Liver (tissue), 9 donors: ENCODE measurements around the gene TOMM22. TPM values are rescaled to one million over a fixed set of nuclear protein-coding genes. Genes with fewer than 3 reads are reported as not detected.

Source experiments
- DNase-seq: peaks from one replicate; pipeline ENCODE4 v3.0.0-alpha.2; 2017; ENCODE audit warnings: low spot score
- H3K27ac ChIP-seq, 2 donors: one replicate each; pipeline ENCODE4 v1.7.0; 2013; ENCODE audit warnings: inconsistent platforms in 2 of 2, low read length in 2 of 2, control low read depth in 1 of 2, low read depth in 1 of 2, mild to moderate bottlenecking in 1 of 2
- H3K27me3 ChIP-seq, 4 donors: one replicate each; pipeline versions ENCODE4 v1.6.1 to v1.7.0; 2013; ENCODE audit warnings: low read length in 3 of 4, inconsistent platforms in 1 of 4, mild to moderate bottlenecking in 1 of 4, moderate library complexity in 1 of 4; ENCODE audit not compliant: control insufficient read depth in 4 of 4, insufficient read depth in 4 of 4
- H3K36me3 ChIP-seq, 4 donors: one replicate each; pipeline versions ENCODE4 v1.6.1 to v1.7.0; 2013; ENCODE audit warnings: low read length in 3 of 4, mild to moderate bottlenecking in 3 of 4, low read depth in 1 of 4, moderate library complexity in 1 of 4; ENCODE audit not compliant: control insufficient read depth in 4 of 4, insufficient read depth in 3 of 4
- H3K4me1 ChIP-seq, 4 donors: one replicate each; pipeline versions ENCODE4 v1.6.1 to v1.7.0; 2013; ENCODE audit warnings: low read length in 3 of 4, mild to moderate bottlenecking in 3 of 4, moderate library complexity in 1 of 4; ENCODE audit not compliant: control insufficient read depth in 4 of 4, insufficient read depth in 4 of 4
- H3K4me3 ChIP-seq, 3 donors: one replicate each; pipeline versions ENCODE4 v1.6.1 to v1.7.0; 2013; ENCODE audit warnings: low read length in 3 of 3, control low read depth in 1 of 3, low read depth in 1 of 3, mild to moderate bottlenecking in 1 of 3
- H3K9ac ChIP-seq, 2 donors: one replicate each; pipeline ENCODE4 v1.7.0; 2013; ENCODE audit warnings: low read length in 2 of 2, mild to moderate bottlenecking in 2 of 2, moderate library complexity in 2 of 2, control low read depth in 1 of 2, low read depth in 1 of 2
- H3K9me3 ChIP-seq, 4 donors: one replicate each; pipeline versions ENCODE4 v1.6.1 to v1.7.0; 2013; ENCODE audit warnings: low read length in 3 of 4; ENCODE audit not compliant: control insufficient read depth in 4 of 4
- EGR1 ChIP-seq, 2 donors: IDR thresholded peaks; 2 replicates each; pipeline ENCODE4 v1.6.1; 2016 to 2018; ENCODE audit warnings: antibody characterized with exemption in 2 of 2, low read depth in 2 of 2
- FOXA1 ChIP-seq: IDR thresholded peaks from 2 replicates; pipeline ENCODE4 v1.6.1; 2016; ENCODE audit warnings: antibody characterized with exemption
- GABPA ChIP-seq, 2 donors: IDR thresholded peaks in 1 of 2; conservative IDR thresholded peaks in 1 of 2; 2 replicates each; pipeline ENCODE4 v1.6.1; 2016; ENCODE audit warnings: antibody characterized with exemption in 2 of 2, mild to moderate bottlenecking in 1 of 2, moderate library complexity in 1 of 2
- HNF4A ChIP-seq, 2 donors: conservative IDR thresholded peaks; 2 replicates each; pipeline ENCODE4 v1.6.1; 2016; ENCODE audit warnings: antibody characterized with exemption in 2 of 2, mild to moderate bottlenecking in 2 of 2
- HNF4G ChIP-seq: IDR thresholded peaks from 2 replicates; pipeline ENCODE4 v1.6.1; 2016; ENCODE audit warnings: antibody characterized with exemption
- JUND ChIP-seq, 2 donors: IDR thresholded peaks; 2 replicates each; pipeline ENCODE4 v1.6.1; 2016; ENCODE audit warnings: antibody characterized with exemption in 2 of 2
- RAD21 ChIP-seq, 2 donors: IDR thresholded peaks; 2 replicates each; pipeline ENCODE4 v1.6.1; 2016; ENCODE audit warnings: antibody characterized with exemption in 2 of 2, mild to moderate bottlenecking in 2 of 2
- RXRA ChIP-seq, 2 donors: IDR thresholded peaks; 2 replicates each; pipeline ENCODE4 v1.6.1; 2017 to 2018; ENCODE audit warnings: antibody characterized with exemption in 2 of 2, mild to moderate bottlenecking in 1 of 2
- SP1 ChIP-seq: IDR thresholded peaks from 2 replicates; pipeline ENCODE4 v1.6.1; 2018; ENCODE audit warnings: antibody characterized with exemption, mild to moderate bottlenecking
- TAF1 ChIP-seq: conservative IDR thresholded peaks from 2 replicates; pipeline ENCODE4 v1.6.1; 2016; ENCODE audit warnings: antibody characterized with exemption, mild to moderate bottlenecking
- YY1 ChIP-seq: IDR thresholded peaks from 2 replicates; pipeline ENCODE4 v1.6.1; 2016; ENCODE audit warnings: antibody characterized with exemption, mild to moderate bottlenecking
- WGBS: extraction: QIAGEN DNeasy Blood & Tissue Kit; methylation state at CpG from one replicate; pipeline ENCODE4 v1.1.7; 2013; 5-methylcytosine and 5-hydroxymethylcytosine counted together
- polyA plus RNA-seq, 2 donors: library from polyadenylated mRNA; stranded (reverse) in 1 of 2; unstranded in 1 of 2; fragments of 200-250 nt in 1 of 2; fragments of >200 nt in 1 of 2; fragmentation: Nextera tagmentation in 1 of 2; extraction: Ambion mirVana in 1 of 2; gene quantifications; one replicate each; pipeline versions ENCODE4 v1.2.1 to v1.2.3, GENCODE V29; 2013 to 2015
- total RNA-seq, 2 donors: library from RNA; depleted of rRNA; stranded (reverse); fragments of >200 nt; gene quantifications; one replicate each; pipeline ENCODE4 v1.2.3, GENCODE V29; 2014
- TF ChIP-seq, protein P1 (sequence below): IDR thresholded peaks from 2 replicates; pipeline ENCODE4 v1.6.1; 2016; ENCODE audit warnings: antibody characterized with exemption
- TF ChIP-seq, protein P2 (sequence below): IDR thresholded peaks from 2 replicates; pipeline ENCODE4 v1.6.1; 2016; ENCODE audit warnings: antibody characterized with exemption
- TF ChIP-seq, protein P3 (sequence below): IDR thresholded peaks from 2 replicates; pipeline ENCODE4 v1.6.1; 2016; ENCODE audit warnings: antibody characterized with exemption
- TF ChIP-seq, protein P4 (sequence below): IDR thresholded peaks from 2 replicates; pipeline ENCODE4 v1.6.1; 2016; ENCODE audit warnings: antibody characterized with exemption, mild to moderate bottlenecking
- TF ChIP-seq, protein P5 (sequence below): fragments of 150-350 bp; IDR thresholded peaks from 2 replicates; pipeline ENCODE4 v1.5.1; 2017; ENCODE audit warnings: improper control_type of control experiment, low read depth, low read length; ENCODE audit not compliant: missing input control
- donor health status: healthy.
- donor health status: healthy.
- donor health status: healthy.
- donor health status: healthy.
- donor health status: healthy.

Gene TOMM22
- total and polyA plus RNA-seq, 4 donors, result 20.2 to 44.3 (median 21.3) TPM

DNA sequence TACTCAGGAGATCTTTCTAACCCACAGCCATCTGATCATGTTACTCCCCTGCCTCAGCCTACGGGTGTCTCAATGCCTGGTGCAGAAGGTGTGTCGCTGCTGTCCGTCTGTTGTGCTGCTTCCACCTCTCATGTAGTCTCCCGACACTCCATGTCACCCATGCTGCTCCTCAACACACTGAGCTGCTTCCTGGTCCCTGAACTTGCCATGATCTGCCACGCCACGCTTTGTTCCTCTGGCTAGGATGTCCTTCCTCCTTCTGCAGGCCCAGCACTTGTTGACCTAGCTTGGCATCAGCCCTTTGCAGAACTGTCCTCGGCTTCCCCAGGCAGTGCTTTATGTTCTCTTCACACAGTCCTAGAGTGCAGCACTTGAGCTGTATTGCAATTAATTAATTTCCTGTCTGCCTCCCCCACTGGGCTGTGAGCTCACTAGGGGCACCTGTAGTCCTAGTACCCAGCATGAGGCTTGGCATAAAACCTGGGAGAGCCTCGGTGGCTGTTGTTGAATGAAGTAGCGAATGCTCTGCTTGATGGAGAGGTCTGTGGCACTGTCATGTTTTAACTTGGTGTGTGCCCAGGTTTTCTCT is 33.5 kb downstream of the TOMM22 start (continued):
- no peak for TF ChIP-seq SP1
- TF ChIP-seq, protein P1, sequence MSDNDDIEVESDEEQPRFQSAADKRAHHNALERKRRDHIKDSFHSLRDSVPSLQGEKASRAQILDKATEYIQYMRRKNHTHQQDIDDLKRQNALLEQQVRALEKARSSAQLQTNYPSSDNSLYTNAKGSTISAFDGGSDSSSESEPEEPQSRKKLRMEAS, result no peak

DNA sequence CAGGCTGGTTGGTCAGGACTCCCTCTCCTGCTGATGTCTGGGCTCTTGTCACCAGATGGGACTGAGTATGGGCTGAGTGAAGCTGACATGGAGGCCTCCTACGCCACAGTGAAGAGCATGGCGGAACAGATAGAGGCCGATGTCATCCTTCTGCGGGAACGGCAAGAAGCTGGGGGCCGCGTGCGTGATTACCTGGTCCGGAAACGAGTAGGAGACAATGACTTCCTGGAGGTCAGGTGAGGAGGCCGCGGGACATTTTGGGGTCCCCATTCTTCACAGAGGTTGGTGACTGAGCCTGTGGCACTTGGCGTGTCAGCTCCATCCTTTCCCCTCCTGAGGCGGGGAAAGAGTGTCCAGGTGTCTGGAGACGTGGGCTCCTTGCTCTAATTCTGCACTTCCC is 34.1 kb downstream of the TOMM22 start:
- Histone ChIP-seq H3K36me3 (peaks cover 6 to 30% (median 18%) of the 10 kb centered on the region in 4 donors), H3K9ac (no peak overlapping the region), H3K27me3 (no peaks in the 10 kb centered on the region), H3K4me3 (no peak overlapping the region), H3K9me3 (no peaks in the 10 kb centered on the region), H3K4me1 (no peaks in the 10 kb centered on the region), H3K27ac (no peak overlapping the region)
- TF ChIP-seq HNF4G, result no peak
- no peak for TF ChIP-seq TAF1
- TF ChIP-seq, protein P2, sequence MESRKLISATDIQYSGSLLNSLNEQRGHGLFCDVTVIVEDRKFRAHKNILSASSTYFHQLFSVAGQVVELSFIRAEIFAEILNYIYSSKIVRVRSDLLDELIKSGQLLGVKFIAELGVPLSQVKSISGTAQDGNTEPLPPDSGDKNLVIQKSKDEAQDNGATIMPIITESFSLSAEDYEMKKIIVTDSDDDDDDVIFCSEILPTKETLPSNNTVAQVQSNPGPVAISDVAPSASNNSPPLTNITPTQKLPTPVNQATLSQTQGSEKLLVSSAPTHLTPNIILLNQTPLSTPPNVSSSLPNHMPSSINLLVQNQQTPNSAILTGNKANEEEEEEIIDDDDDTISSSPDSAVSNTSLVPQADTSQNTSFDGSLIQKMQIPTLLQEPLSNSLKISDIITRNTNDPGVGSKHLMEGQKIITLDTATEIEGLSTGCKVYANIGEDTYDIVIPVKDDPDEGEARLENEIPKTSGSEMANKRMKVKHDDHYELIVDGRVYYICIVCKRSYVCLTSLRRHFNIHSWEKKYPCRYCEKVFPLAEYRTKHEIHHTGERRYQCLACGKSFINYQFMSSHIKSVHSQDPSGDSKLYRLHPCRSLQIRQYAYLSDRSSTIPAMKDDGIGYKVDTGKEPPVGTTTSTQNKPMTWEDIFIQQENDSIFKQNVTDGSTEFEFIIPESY, result no peak
- TF ChIP-seq, protein P3, sequence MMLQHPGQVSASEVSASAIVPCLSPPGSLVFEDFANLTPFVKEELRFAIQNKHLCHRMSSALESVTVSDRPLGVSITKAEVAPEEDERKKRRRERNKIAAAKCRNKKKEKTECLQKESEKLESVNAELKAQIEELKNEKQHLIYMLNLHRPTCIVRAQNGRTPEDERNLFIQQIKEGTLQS, result no peak
- TF ChIP-seq YY1, result no peak
- no peak for TF ChIP-seq GABPA (IDR thresholded peaks at IDR 0.05 in 1 of 2, conservative IDR thresholded peaks at IDR 0.05 in 1 of 2)
- no peak for TF ChIP-seq RAD21 (IDR thresholded peaks at IDR 0.05)
- TF ChIP-seq, protein P4, sequence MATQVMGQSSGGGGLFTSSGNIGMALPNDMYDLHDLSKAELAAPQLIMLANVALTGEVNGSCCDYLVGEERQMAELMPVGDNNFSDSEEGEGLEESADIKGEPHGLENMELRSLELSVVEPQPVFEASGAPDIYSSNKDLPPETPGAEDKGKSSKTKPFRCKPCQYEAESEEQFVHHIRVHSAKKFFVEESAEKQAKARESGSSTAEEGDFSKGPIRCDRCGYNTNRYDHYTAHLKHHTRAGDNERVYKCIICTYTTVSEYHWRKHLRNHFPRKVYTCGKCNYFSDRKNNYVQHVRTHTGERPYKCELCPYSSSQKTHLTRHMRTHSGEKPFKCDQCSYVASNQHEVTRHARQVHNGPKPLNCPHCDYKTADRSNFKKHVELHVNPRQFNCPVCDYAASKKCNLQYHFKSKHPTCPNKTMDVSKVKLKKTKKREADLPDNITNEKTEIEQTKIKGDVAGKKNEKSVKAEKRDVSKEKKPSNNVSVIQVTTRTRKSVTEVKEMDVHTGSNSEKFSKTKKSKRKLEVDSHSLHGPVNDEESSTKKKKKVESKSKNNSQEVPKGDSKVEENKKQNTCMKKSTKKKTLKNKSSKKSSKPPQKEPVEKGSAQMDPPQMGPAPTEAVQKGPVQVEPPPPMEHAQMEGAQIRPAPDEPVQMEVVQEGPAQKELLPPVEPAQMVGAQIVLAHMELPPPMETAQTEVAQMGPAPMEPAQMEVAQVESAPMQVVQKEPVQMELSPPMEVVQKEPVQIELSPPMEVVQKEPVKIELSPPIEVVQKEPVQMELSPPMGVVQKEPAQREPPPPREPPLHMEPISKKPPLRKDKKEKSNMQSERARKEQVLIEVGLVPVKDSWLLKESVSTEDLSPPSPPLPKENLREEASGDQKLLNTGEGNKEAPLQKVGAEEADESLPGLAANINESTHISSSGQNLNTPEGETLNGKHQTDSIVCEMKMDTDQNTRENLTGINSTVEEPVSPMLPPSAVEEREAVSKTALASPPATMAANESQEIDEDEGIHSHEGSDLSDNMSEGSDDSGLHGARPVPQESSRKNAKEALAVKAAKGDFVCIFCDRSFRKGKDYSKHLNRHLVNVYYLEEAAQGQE, result no peak
- TF ChIP-seq FOXA1, result no peak
- DNase-seq, result no peak
- WGBS, result over 99% methylated on average over 15 of the region's 15 CpGs

DNA sequence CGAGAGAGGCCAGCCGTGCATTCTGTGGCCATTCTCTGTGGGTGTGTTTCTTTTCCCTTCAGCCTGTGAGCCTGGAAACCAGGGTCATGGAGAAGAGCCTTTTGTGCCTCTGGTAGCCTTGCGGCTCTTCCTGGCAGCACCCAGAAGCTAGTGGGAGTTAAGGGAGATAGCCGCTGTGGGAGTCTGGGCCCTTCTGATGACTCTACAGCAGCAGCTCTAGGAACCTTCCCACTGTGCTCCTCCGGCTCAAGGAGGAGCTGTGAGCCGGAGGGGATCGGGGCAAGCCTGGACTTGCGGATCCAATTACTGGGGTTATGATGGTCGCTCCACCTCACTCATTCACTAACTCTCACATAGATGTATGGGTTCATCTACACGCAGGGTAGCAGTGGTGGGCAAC is 34.5 kb downstream of the TOMM22 start:
- Histone ChIP-seq H3K27me3 (no peaks in the 10 kb centered on the region), H3K27ac (no peak overlapping the region), H3K36me3 (peaks cover 6 to 31% (median 18%) of the 10 kb centered on the region in 4 donors), H3K9me3 (no peaks in the 10 kb centered on the region), H3K4me3 (no peak overlapping the region), H3K4me1 (no peaks in the 10 kb centered on the region), H3K9ac (no peak overlapping the region)
- no peak for DNase-seq
- WGBS, result 98% methylated on average over 10 of the region's 10 CpGs
- TF ChIP-seq, protein P3, result no peak
- TF ChIP-seq RAD21 (IDR thresholded peaks at IDR 0.05), result no peak
- TF ChIP-seq, protein P5, sequence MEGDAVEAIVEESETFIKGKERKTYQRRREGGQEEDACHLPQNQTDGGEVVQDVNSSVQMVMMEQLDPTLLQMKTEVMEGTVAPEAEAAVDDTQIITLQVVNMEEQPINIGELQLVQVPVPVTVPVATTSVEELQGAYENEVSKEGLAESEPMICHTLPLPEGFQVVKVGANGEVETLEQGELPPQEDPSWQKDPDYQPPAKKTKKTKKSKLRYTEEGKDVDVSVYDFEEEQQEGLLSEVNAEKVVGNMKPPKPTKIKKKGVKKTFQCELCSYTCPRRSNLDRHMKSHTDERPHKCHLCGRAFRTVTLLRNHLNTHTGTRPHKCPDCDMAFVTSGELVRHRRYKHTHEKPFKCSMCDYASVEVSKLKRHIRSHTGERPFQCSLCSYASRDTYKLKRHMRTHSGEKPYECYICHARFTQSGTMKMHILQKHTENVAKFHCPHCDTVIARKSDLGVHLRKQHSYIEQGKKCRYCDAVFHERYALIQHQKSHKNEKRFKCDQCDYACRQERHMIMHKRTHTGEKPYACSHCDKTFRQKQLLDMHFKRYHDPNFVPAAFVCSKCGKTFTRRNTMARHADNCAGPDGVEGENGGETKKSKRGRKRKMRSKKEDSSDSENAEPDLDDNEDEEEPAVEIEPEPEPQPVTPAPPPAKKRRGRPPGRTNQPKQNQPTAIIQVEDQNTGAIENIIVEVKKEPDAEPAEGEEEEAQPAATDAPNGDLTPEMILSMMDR, result no peak
- no peak for TF ChIP-seq YY1
- TF ChIP-seq, protein P2, result no peak
- no peak for TF ChIP-seq HNF4A (conservative IDR thresholded peaks at IDR 0.05)
- TF ChIP-seq, protein P1, result no peak
- TF ChIP-seq EGR1 (IDR thresholded peaks at IDR 0.05; ENCODE audit: low read depth in 2 of 2), result no peak
- no peak for TF ChIP-seq RXRA (IDR thresholded peaks at IDR 0.05)
- no peak for TF ChIP-seq JUND (IDR thresholded peaks at IDR 0.05)
- no peak for TF ChIP-seq SP1
